GM23338 (cell line): ENCODE data around the gene ZNF77. TPM values are rescaled to one million over a fixed set of nuclear protein-coding genes. Genes with fewer than 3 reads are reported as not detected.
A peak's percentile ranks its signal among the peaks of the same experiment; 100 is the strongest.

Source experiments
- ATAC-seq: fragments of 200-7000 bp; cut with Tn5 transposase; 3 replicates; pipeline ENCODE4 v1.9.1; 2020
- DNase-seq: peaks from one replicate; pipeline ENCODE4 v3.0.0-alpha.2; 2015; ENCODE audit warnings: low spot score
- H2AFZ ChIP-seq: fragments of 200-600 bp; sonication (generic); 2 replicates; pipeline ENCODE4 v1.8.0; 2016; ENCODE audit warnings: antibody characterized with exemption, mild to moderate bottlenecking, moderate library complexity
- H3F3A ChIP-seq: fragments of 200-600 bp; sonication (generic); replicated peaks from 2 replicates; pipeline ENCODE4 v1.8.0; 2017; ENCODE audit warnings: antibody characterized with exemption, mixed run types, low read depth
- H3K27ac ChIP-seq: fragments of 200-600 bp; sonication (generic); 2 replicates; pipeline ENCODE4 v1.6.1; 2016; ENCODE audit warnings: low read depth
- H3K27me3 ChIP-seq: fragments of 200-600 bp; sonication (generic); 2 replicates; pipeline ENCODE4 v1.8.0; 2016; ENCODE audit warnings: mild to moderate bottlenecking, mixed run types, moderate library complexity; ENCODE audit not compliant: insufficient read depth
- H3K36me3 ChIP-seq: fragments of 200-600 bp; sonication (generic); 2 replicates; pipeline ENCODE4 v1.8.0; 2016; ENCODE audit warnings: mild to moderate bottlenecking; ENCODE audit not compliant: insufficient read depth
- H3K4me1 ChIP-seq: fragments of 200-600 bp; sonication (generic); 2 replicates; pipeline ENCODE4 v1.8.0; 2016; ENCODE audit warnings: mild to moderate bottlenecking, moderate library complexity; ENCODE audit not compliant: insufficient read depth
- H3K4me2 ChIP-seq: fragments of 200-600 bp; sonication (generic); 2 replicates; pipeline ENCODE4 v1.7.1; 2017; ENCODE audit warnings: mixed run types
- H3K4me3 ChIP-seq: fragments of 200-600 bp; sonication (generic); 2 replicates; pipeline ENCODE4 v1.6.1; 2016; ENCODE audit warnings: mixed run types
- H3K79me2 ChIP-seq: fragments of 200-600 bp; sonication (generic); replicated peaks from 2 replicates; pipeline ENCODE4 v1.8.0; 2017; ENCODE audit warnings: mild to moderate bottlenecking; ENCODE audit not compliant: insufficient read depth
- H3K9me2 ChIP-seq: fragments of 200-600 bp; sonication (generic); 2 replicates; pipeline ENCODE4 v1.8.0; 2017; ENCODE audit not compliant: insufficient read depth
- H4K20me1 ChIP-seq: fragments of 200-600 bp; sonication (generic); replicated peaks from 2 replicates; pipeline ENCODE4 v1.8.0; 2017; ENCODE audit warnings: mild to moderate bottlenecking; ENCODE audit not compliant: insufficient read depth
- H3K27ac Mint-ChIP-seq: 2 replicates; pipeline ENCODE4 v1.8.0; 2020; ENCODE audit warnings: inconsistent platforms, mild to moderate bottlenecking, moderate library complexity, mixed read lengths
- H3K27me3 Mint-ChIP-seq: 3 replicates; pipeline ENCODE4 v1.8.0; 2022; ENCODE audit warnings: low read depth, mild to moderate bottlenecking, moderate library complexity, mixed read lengths, inconsistent platforms; ENCODE audit not compliant: insufficient read depth, poor library complexity
- H3K36me3 Mint-ChIP-seq: 3 replicates; pipeline ENCODE4 v1.8.0; 2021; ENCODE audit warnings: low read depth, mild to moderate bottlenecking, inconsistent platforms, moderate library complexity, mixed read lengths
- H3K4me1 Mint-ChIP-seq: 3 replicates; pipeline ENCODE4 v1.8.0; 2020; ENCODE audit warnings: mild to moderate bottlenecking, inconsistent platforms, mixed read lengths
- H3K4me3 Mint-ChIP-seq: 3 replicates; pipeline ENCODE4 v1.8.0; 2021; ENCODE audit warnings: moderate library complexity, mild to moderate bottlenecking, inconsistent platforms, mixed read lengths
- H3K9me3 Mint-ChIP-seq: 3 replicates; pipeline ENCODE4 v1.8.0; 2020; ENCODE audit warnings: moderate library complexity, mild to moderate bottlenecking, inconsistent platforms, mixed read lengths
- CREB1 ChIP-seq: fragments of 250-450 bp; sonication (Bioruptor Pico); IDR thresholded peaks from 2 replicates; pipeline ENCODE4 v1.5.0; 2020; ENCODE audit warnings: low read depth, mild to moderate bottlenecking, moderate library complexity
- EZH2 ChIP-seq: fragments of 200-600 bp; sonication (generic); IDR thresholded peaks from one replicate; pipeline ENCODE4 v1.8.0; 2017; ENCODE audit warnings: antibody characterized with exemption, mild to moderate bottlenecking, low read depth; ENCODE audit not compliant: unreplicated experiment
- EZH2phosphoT487 ChIP-seq: fragments of 200-600 bp; sonication (generic); IDR thresholded peaks from one replicate; pipeline ENCODE4 v1.8.1; 2018; ENCODE audit warnings: antibody characterized with exemption; ENCODE audit not compliant: unreplicated experiment
- JUNB ChIP-seq: IDR thresholded peaks from one replicate; pipeline ENCODE4 v1.6.1; 2016; ENCODE audit warnings: antibody characterized with exemption; ENCODE audit not compliant: unreplicated experiment
- NANOG ChIP-seq: IDR thresholded peaks from 2 replicates; pipeline ENCODE4 v1.6.1; 2016; ENCODE audit warnings: antibody characterized with exemption, borderline replicate concordance
- POLR2AphosphoS5 ChIP-seq: IDR thresholded peaks from 2 replicates; pipeline ENCODE4 v1.6.1; 2016; ENCODE audit warnings: antibody characterized with exemption, low read depth
- STAT1 ChIP-seq: IDR thresholded peaks from one replicate; pipeline ENCODE4 v1.6.1; 2016; ENCODE audit warnings: antibody characterized with exemption; ENCODE audit not compliant: unreplicated experiment
- ZNF114 ChIP-seq: fragments of 250-450 bp; sonication (Bioruptor Pico); IDR thresholded peaks from 2 replicates; pipeline ENCODE4 v1.5.0; 2020; ENCODE audit warnings: mild to moderate bottlenecking, moderate library complexity
- ZNF331 ChIP-seq: fragments of 250-450 bp; sonication (Bioruptor Pico); IDR thresholded peaks from 2 replicates; pipeline ENCODE4 v1.5.0; 2020; ENCODE audit warnings: low read depth, mild to moderate bottlenecking, moderate library complexity
- ZNF462 ChIP-seq: fragments of 250-450 bp; sonication (Bioruptor Pico); IDR thresholded peaks from 2 replicates; pipeline ENCODE4 v1.5.0; 2020; ENCODE audit warnings: mild to moderate bottlenecking, moderate library complexity
- polyA plus RNA-seq: library from polyadenylated mRNA; unstranded; fragments of >200 nt; fragmentation: Nextera tagmentation; extraction: Ambion mirVana; gene quantifications from 2 replicates; pipeline ENCODE4 v1.2.1, GENCODE V29; 2016
- total RNA-seq: library from RNA; depleted of rRNA; stranded (reverse); fragments of >200 nt; shearing (Covaris generic); gene quantifications from 2 replicates; pipeline ENCODE4 v1.2.3, GENCODE V29; 2014
- TF ChIP-seq, protein P1 (sequence below), 2 experiments: fragments of 200-600 bp in 1 of 2; sonication (generic) in 1 of 2; conservative IDR thresholded peaks; 2 replicates each; pipeline versions ENCODE4 v1.5.1 to v1.6.1; 2016 to 2017; ENCODE audit warnings: antibody characterized with exemption in 2 of 2, low read depth in 2 of 2, mild to moderate bottlenecking in 2 of 2, moderate library complexity in 1 of 2
- TF ChIP-seq, protein P2 (sequence below): IDR thresholded peaks from one replicate; pipeline ENCODE4 v1.6.1; 2018; ENCODE audit warnings: antibody characterized with exemption; ENCODE audit not compliant: unreplicated experiment
- TF ChIP-seq, protein P3 (sequence below): IDR thresholded peaks from 2 replicates; pipeline ENCODE4 v1.6.1; 2016; ENCODE audit warnings: antibody characterized with exemption

Gene ZNF77
- total and polyA plus RNA-seq, 2 experiments from 2014 or later: 3.3 to 4.5 TPM

DNA sequence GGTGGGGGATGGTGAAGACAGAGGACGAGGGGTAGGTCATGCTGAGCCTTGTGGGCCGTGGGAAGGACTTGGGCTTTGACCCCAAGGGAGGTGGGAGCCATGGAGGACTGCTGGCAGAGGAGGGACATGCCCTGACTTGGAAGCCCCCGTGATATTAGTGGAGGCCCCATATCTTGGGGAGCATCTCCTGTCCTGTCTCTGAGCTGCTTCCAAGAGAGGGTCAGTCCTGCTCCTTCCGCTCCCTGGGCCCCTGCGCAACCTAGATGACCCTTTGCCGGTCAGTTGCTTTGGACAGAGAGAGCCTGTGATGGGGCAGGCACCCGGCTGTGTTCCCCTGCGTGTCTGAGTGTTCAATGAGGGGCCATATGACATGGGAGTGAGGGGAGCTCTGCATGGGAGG is 37.8 kb upstream of the ZNF77 start:
- Mint-ChIP-seq H3K4me1 (peaks cover 37% of the 10 kb centered on the region), H3K27me3 (peaks cover 47% of the 10 kb centered on the region)
- peak overlapping the region; percentile 64; the same call in 1 of the 2 replicates for H3K4me2 ChIP-seq

More for the DNA sequence above, 37.8 kb upstream of the ZNF77 start:
- Histone ChIP-seq H3K27me3 (peaks cover 5% of the 10 kb centered on the region; the same call in 1 of the 2 replicates), H3K9me2 (no peaks in the 10 kb centered on the region), H3K4me1 (peaks cover 33% of the 10 kb centered on the region), H3K36me3 (no peaks in the 10 kb centered on the region), H2AFZ (peak overlapping the region; percentile 69; the same call in 1 of the 2 replicates), H3F3A (peaks cover 28% of the 10 kb centered on the region), H3K79me2 (no peaks in the 10 kb centered on the region), H3K27ac (no peak overlapping the region), H3K4me3 (no peak overlapping the region; the same call in 1 of the 2 replicates), H4K20me1 (no peaks in the 10 kb centered on the region)
- no peaks in the 10 kb centered on the region for H3K36me3 Mint-ChIP-seq
- ATAC-seq: no peak
- no peak for DNase-seq
- H3K9me3 Mint-ChIP-seq: no peaks in the 10 kb centered on the region; the same call in 2 of the 3 replicates
- no peak overlapping the region for H3K4me3 Mint-ChIP-seq
- TF ChIP-seq, protein P1, sequence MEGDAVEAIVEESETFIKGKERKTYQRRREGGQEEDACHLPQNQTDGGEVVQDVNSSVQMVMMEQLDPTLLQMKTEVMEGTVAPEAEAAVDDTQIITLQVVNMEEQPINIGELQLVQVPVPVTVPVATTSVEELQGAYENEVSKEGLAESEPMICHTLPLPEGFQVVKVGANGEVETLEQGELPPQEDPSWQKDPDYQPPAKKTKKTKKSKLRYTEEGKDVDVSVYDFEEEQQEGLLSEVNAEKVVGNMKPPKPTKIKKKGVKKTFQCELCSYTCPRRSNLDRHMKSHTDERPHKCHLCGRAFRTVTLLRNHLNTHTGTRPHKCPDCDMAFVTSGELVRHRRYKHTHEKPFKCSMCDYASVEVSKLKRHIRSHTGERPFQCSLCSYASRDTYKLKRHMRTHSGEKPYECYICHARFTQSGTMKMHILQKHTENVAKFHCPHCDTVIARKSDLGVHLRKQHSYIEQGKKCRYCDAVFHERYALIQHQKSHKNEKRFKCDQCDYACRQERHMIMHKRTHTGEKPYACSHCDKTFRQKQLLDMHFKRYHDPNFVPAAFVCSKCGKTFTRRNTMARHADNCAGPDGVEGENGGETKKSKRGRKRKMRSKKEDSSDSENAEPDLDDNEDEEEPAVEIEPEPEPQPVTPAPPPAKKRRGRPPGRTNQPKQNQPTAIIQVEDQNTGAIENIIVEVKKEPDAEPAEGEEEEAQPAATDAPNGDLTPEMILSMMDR (conservative IDR thresholded peaks at IDR 0.05; ENCODE audit: low read depth in 2 of 2): no peak
- TF ChIP-seq JUNB: no peak
- TF ChIP-seq, protein P2, sequence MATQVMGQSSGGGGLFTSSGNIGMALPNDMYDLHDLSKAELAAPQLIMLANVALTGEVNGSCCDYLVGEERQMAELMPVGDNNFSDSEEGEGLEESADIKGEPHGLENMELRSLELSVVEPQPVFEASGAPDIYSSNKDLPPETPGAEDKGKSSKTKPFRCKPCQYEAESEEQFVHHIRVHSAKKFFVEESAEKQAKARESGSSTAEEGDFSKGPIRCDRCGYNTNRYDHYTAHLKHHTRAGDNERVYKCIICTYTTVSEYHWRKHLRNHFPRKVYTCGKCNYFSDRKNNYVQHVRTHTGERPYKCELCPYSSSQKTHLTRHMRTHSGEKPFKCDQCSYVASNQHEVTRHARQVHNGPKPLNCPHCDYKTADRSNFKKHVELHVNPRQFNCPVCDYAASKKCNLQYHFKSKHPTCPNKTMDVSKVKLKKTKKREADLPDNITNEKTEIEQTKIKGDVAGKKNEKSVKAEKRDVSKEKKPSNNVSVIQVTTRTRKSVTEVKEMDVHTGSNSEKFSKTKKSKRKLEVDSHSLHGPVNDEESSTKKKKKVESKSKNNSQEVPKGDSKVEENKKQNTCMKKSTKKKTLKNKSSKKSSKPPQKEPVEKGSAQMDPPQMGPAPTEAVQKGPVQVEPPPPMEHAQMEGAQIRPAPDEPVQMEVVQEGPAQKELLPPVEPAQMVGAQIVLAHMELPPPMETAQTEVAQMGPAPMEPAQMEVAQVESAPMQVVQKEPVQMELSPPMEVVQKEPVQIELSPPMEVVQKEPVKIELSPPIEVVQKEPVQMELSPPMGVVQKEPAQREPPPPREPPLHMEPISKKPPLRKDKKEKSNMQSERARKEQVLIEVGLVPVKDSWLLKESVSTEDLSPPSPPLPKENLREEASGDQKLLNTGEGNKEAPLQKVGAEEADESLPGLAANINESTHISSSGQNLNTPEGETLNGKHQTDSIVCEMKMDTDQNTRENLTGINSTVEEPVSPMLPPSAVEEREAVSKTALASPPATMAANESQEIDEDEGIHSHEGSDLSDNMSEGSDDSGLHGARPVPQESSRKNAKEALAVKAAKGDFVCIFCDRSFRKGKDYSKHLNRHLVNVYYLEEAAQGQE: no peak
- TF ChIP-seq CREB1 (CRISPR knock-in tag): no peak
- no peak for TF ChIP-seq ZNF114 (CRISPR knock-in tag)
- TF ChIP-seq, protein P3, sequence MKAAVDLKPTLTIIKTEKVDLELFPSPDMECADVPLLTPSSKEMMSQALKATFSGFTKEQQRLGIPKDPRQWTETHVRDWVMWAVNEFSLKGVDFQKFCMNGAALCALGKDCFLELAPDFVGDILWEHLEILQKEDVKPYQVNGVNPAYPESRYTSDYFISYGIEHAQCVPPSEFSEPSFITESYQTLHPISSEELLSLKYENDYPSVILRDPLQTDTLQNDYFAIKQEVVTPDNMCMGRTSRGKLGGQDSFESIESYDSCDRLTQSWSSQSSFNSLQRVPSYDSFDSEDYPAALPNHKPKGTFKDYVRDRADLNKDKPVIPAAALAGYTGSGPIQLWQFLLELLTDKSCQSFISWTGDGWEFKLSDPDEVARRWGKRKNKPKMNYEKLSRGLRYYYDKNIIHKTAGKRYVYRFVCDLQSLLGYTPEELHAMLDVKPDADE: no peak
- TF ChIP-seq EZH2: no peak
- no peak for TF ChIP-seq NANOG
- no peak for TF ChIP-seq EZH2phosphoT487
- TF ChIP-seq ZNF462 (CRISPR knock-in tag): no peak
- TF ChIP-seq STAT1: no peak
- no peak for TF ChIP-seq ZNF331 (CRISPR knock-in tag)
- no peak for TF ChIP-seq POLR2AphosphoS5
- H3K27ac Mint-ChIP-seq: no peak overlapping the region
